Activated CD4-positive, alpha-beta memory T cell treated with anti-CD3 and anti-CD28 coated beads, Interleukin-2, amount 10 ng/mL, durations not matched to agents 7 days and 5 days (primary cell): ENCODE measurements around the gene TLN1. TPM values are rescaled to one million over a fixed set of nuclear protein-coding genes. Genes with fewer than 3 reads are reported as not detected.

Source experiments
- CTCF ChIA-PET: fragments of 350-600 bp; sonication (Branson Sonifier 250); formaldehyde crosslinking; loops from one replicate; lab custom pipeline; 2021; ENCODE audit warnings: antibody characterized with exemption, inconsistent platforms; lab: Charles Lee
- POLR2A ChIA-PET: fragments of 350-600 bp; sonication (Branson Sonifier 250); formaldehyde crosslinking; loops from one replicate; lab custom pipeline; 2021; ENCODE audit warnings: antibody characterized with exemption; lab: Charles Lee
- DNase-seq: peaks from one replicate; pipeline ENCODE4 v3.0.0-alpha.2; 2020
- H3K27ac Mint-ChIP-seq: one replicate; pipeline ENCODE4 v1.8.0; 2021; ENCODE audit warnings: mild to moderate bottlenecking, mixed read lengths
- H3K27me3 Mint-ChIP-seq: one replicate; pipeline ENCODE4 v1.8.0; 2021; ENCODE audit warnings: mixed read lengths
- H3K36me3 Mint-ChIP-seq: one replicate; pipeline ENCODE4 v1.8.0; 2021; ENCODE audit warnings: low read depth, mixed read lengths
- H3K4me1 Mint-ChIP-seq: one replicate; pipeline ENCODE4 v1.8.0; 2021; ENCODE audit warnings: mixed read lengths
- H3K4me3 Mint-ChIP-seq: one replicate; pipeline ENCODE4 v1.8.0; 2021; ENCODE audit warnings: mild to moderate bottlenecking, mixed read lengths
- H3K9me3 Mint-ChIP-seq: one replicate; pipeline ENCODE4 v1.8.0; 2021; ENCODE audit warnings: mixed read lengths
- total RNA-seq, 2 experiments: library from RNA; stranded (reverse); gene quantifications; one replicate each; pipeline ENCODE4 v1.2.3, GENCODE V29; 2021

TLN1 gene
- total RNA-seq, 2 experiments from 2014 or later = 341 to 354 TPM

- ChIA-PET POLR2A (interaction anchor here (0.6 to 11.8 kb wide), 20 partner anchors 8 to 585 kb away, joined by 3 to 257 read pairs (median 5); partner anchors contain the start of genes ARHGEF39, CA9, CD72 and CLTA), CTCF (interaction anchor here (1.3 to 12.1 kb wide), 13 partner anchors 8 to 100 kb away, joined by 4 to 223 read pairs (median 14); partner anchors contain the start of genes ARHGEF39, CD72, CREB3 and GBA2)
- Mint-ChIP-seq H3K4me1 (peaks cover 58% of the 10 kb centered on the region), H3K27me3 (peaks cover 4% of the 10 kb centered on the region), H3K4me3 (peak overlapping the region; percentile 93), H3K36me3 (peaks cover 33% of the 10 kb centered on the region), H3K27ac (peak overlapping the region; percentile 94), H3K9me3 (no peaks in the 10 kb centered on the region)
- no peak for DNase-seq
Measured at GRCh38 chr9:35656831-35657545, 75.0 kb downstream of the TLN1 start.

- Mint-ChIP-seq H3K4me1 (peaks cover 59% of the 10 kb centered on the region), H3K4me3 (no peak overlapping the region), H3K9me3 (no peaks in the 10 kb centered on the region), H3K27me3 (peaks cover 4% of the 10 kb centered on the region), H3K27ac (no peak overlapping the region), H3K36me3 (peaks cover 29% of the 10 kb centered on the region)
- ChIA-PET POLR2A (interaction anchor here (1.1 to 11.8 kb wide), 9 partner anchors 8 to 534 kb away, joined by 3 to 257 read pairs (median 3); partner anchors contain the start of genes ARHGEF39, CD72, CLTA and CREB3), CTCF (interaction anchor here (1.5 to 12.1 kb wide), 8 partner anchors 8 to 92 kb away, joined by 4 to 223 read pairs (median 31); partner anchors contain the start of genes ARHGEF39, CD72, CREB3 and GBA2)
- DNase-seq = no peak
Measured at GRCh38 chr9:35656348-35656747, 75.6 kb downstream of the TLN1 start.

GRCh38 chr9:35653611-35654010, 78.4 kb downstream of the TLN1 start:
- H3K9me3 Mint-ChIP-seq = no peaks in the 10 kb centered on the region
- ChIA-PET CTCF (interaction anchor here (1.0 to 1.2 kb wide), 2 partner anchors 36 to 43 kb away, joined by 3 to 6 read pairs; no protein-coding TSS in a partner anchor), POLR2A (no interaction called here)
- H3K27ac Mint-ChIP-seq = no peak overlapping the region
- H3K4me1 Mint-ChIP-seq = peaks cover 51% of the 10 kb centered on the region
- no peak overlapping the region for H3K4me3 Mint-ChIP-seq
- DNase-seq = no peak
- peaks cover 23% of the 10 kb centered on the region for H3K36me3 Mint-ChIP-seq
- H3K27me3 Mint-ChIP-seq = peaks cover 4% of the 10 kb centered on the region

- no peak overlapping the region for H3K27ac Mint-ChIP-seq
- peaks cover 29% of the 10 kb centered on the region for H3K36me3 Mint-ChIP-seq
- no peak for DNase-seq
- no peak overlapping the region for H3K4me3 Mint-ChIP-seq
- ChIA-PET CTCF (no interaction called here), POLR2A (interaction anchor here (7.3 to 8.7 kb wide), 2 partner anchors 8 to 77 kb away, joined by 85 to 257 read pairs; partner anchors contain the start of genes ARHGEF39, CCDC107, CREB3 and RMRP)
- peaks cover 57% of the 10 kb centered on the region for H3K4me1 Mint-ChIP-seq
- peaks cover 2% of the 10 kb centered on the region for H3K27me3 Mint-ChIP-seq
- no peaks in the 10 kb centered on the region for H3K9me3 Mint-ChIP-seq
Measured at GRCh38 chr9:35652829-35653209, 79.2 kb downstream of the TLN1 start.

- DNase-seq = no peak
- Mint-ChIP-seq H3K4me1 (peaks cover 57% of the 10 kb centered on the region), H3K36me3 (peaks cover 31% of the 10 kb centered on the region), H3K27ac (peak overlapping the region; percentile 59), H3K9me3 (no peaks in the 10 kb centered on the region), H3K4me3 (peak overlapping the region; percentile 88), H3K27me3 (no peaks in the 10 kb centered on the region)
- CTCF ChIA-PET = no interaction called here
- POLR2A ChIA-PET = interaction anchor here (0.6 to 8.7 kb wide), 5 partner anchors 9 to 307 kb away, joined by 3 to 257 read pairs (median 85); partner anchors contain the start of genes ARHGEF39, CCDC107, CD72 and CREB3
Measured at GRCh38 chr9:35651956-35652828, 79.8 kb downstream of the TLN1 start.

- DNase-seq = peak; percentile 48
- peak within 1 kb of the TSS; percentile 92 for H3K27ac Mint-ChIP-seq
- peaks cover 31% of the 10 kb centered on the region for H3K36me3 Mint-ChIP-seq
- ChIA-PET POLR2A (interaction anchor here (1.0 to 8.7 kb wide), 11 partner anchors 10 to 99 kb away, joined by 4 to 257 read pairs (median 10); partner anchors contain the start of genes ARHGEF39, CCDC107, CD72 and CREB3), CTCF (interaction anchor here (0.6 to 7.4 kb wide), 6 partner anchors 10 to 178 kb away, joined by 3 to 223 read pairs (median 31); partner anchors contain the start of genes ARHGEF39, CCDC107, CREB3 and FAM221B)
- no peaks in the 10 kb centered on the region for H3K27me3 Mint-ChIP-seq
- peak within 1 kb of the TSS; percentile 88 for H3K4me3 Mint-ChIP-seq
- no peaks in the 10 kb centered on the region for H3K9me3 Mint-ChIP-seq
- H3K4me1 Mint-ChIP-seq = peaks cover 48% of the 10 kb centered on the region
Measured at GRCh38 chr9:35650341-35651158, 81.4 kb downstream of the TLN1 start, which contains the start of gene SIT1. Gene SIT1, minus strand, starts transcription at chr9:35650931. Its CDS starts 78 bp downstream, at chr9:35650853.

- H3K4me3 Mint-ChIP-seq = peak overlapping the region; percentile 88
- POLR2A ChIA-PET = interaction anchor here (1.0 to 8.7 kb wide), 13 partner anchors 10 to 541 kb away, joined by 3 to 257 read pairs (median 9); partner anchors contain the start of genes ARHGEF39, CCDC107, CD72 and CLTA
- peaks cover 53% of the 10 kb centered on the region for H3K4me1 Mint-ChIP-seq
- no peaks in the 10 kb centered on the region for H3K9me3 Mint-ChIP-seq
- H3K36me3 Mint-ChIP-seq = peaks cover 32% of the 10 kb centered on the region
- DNase-seq = peak; percentile 62
- H3K27ac Mint-ChIP-seq = peak overlapping the region; percentile 92
- no peaks in the 10 kb centered on the region for H3K27me3 Mint-ChIP-seq
- CTCF ChIA-PET = interaction anchor here (1.2 to 7.4 kb wide), 5 partner anchors 11 to 80 kb away, joined by 3 to 223 read pairs (median 50); partner anchors contain the start of genes ARHGEF39, CCDC107, CREB3 and RMRP
Measured at GRCh38 chr9:35649431-35650340, 82.3 kb downstream of the TLN1 start.

Other genes starting within 250 kb of the TLN1 start
- 1 to 10 TPM; 1.2 to 1.4 TPM for gene RUSC2, start 242.1 kb downstream of the TLN1 start, total RNA-seq
- gene TESK1, start 126.9 kb downstream of the TLN1 start, total RNA-seq = 10 to 100 TPM; 31.7 to 32.3 TPM
- gene CD72, start 113.8 kb downstream of the TLN1 start, total RNA-seq = 10 to 100 TPM; 11.8 to 11.9 TPM
- 100 to 1,000 TPM; 210 to 214 TPM for gene SIT1, start 81.3 kb downstream of the TLN1 start, total RNA-seq
- gene RMRP, start 74.2 kb downstream of the TLN1 start, total RNA-seq = over 10,000 TPM in 1 of 2 experiments, 1,000 to 10,000 TPM in 1; 9,885 to 10,678 TPM
- 10 to 100 TPM; 36.6 to 37.7 TPM for gene CCDC107, start 73.9 kb downstream of the TLN1 start, total RNA-seq
- gene ARHGEF39, start 67.0 kb downstream of the TLN1 start, total RNA-seq = 10 to 100 TPM; 19.1 to 19.9 TPM
- gene CA9, start 58.3 kb downstream of the TLN1 start, total RNA-seq = 1 to 10 TPM; 1.1 to 1.2 TPM
- 1 to 10 TPM; 8.9 to 9.2 TPM for gene TPM2, start 42.3 kb downstream of the TLN1 start, total RNA-seq
- 10 to 100 TPM; 23.2 to 24.1 TPM for gene CREB3, start 471 bp upstream of the TLN1 start, total RNA-seq
- 10 to 100 TPM; 45.8 to 49.1 TPM for gene GBA2, start 17.0 kb upstream of the TLN1 start, total RNA-seq
- gene RGP1, start 17.1 kb upstream of the TLN1 start, total RNA-seq = 10 to 100 TPM; 29.1 to 29.5 TPM
- gene MSMP, start 22.1 kb upstream of the TLN1 start, total RNA-seq = under 1 TPM in 1 of 2 experiments, not detected in 1; 0.48 TPM
- 1 to 10 TPM; 7.7 to 8.5 TPM for gene NPR2, start 59.4 kb upstream of the TLN1 start, total RNA-seq
- 1 to 10 TPM; 2.0 to 2.2 TPM for gene SPAG8, start 80.1 kb upstream of the TLN1 start, total RNA-seq
- 10 to 100 TPM; 77.8 to 79.2 TPM for gene HINT2, start 82.8 kb upstream of the TLN1 start, total RNA-seq
- not detected for gene FAM221B, start 96.5 kb upstream of the TLN1 start, total RNA-seq
- 1 to 10 TPM; 3.1 to 3.2 TPM for gene TMEM8B, start 97.0 kb upstream of the TLN1 start, total RNA-seq
- not detected for gene OR13J1, start 138.2 kb upstream of the TLN1 start, total RNA-seq
- gene HRCT1, start 174.0 kb upstream of the TLN1 start, total RNA-seq = not detected
- not detected for gene SPAAR, start 177.3 kb upstream of the TLN1 start, total RNA-seq
- gene OR2S2, start 226.0 kb upstream of the TLN1 start, total RNA-seq = not detected